H9 (cell line): ENCODE measurements around the gene PROC. TPM values are rescaled to one million over a fixed set of nuclear protein-coding genes. Genes with fewer than 3 reads are reported as not detected.

Experiments used
- DNase-seq: peaks from one replicate; pipeline ENCODE4 v3.0.0-alpha.2; 2017
- H2AFZ ChIP-seq: one replicate; pipeline ENCODE4 v1.6.1; 2013; ENCODE audit warnings: mild to moderate bottlenecking, low read length, control low read depth, moderate library complexity
- H2AK5ac ChIP-seq: 2 replicates; pipeline ENCODE4 v1.6.1; 2013; ENCODE audit warnings: low read length, control low read depth, mixed read lengths; ENCODE audit not compliant: insufficient read length
- H2BK120ac ChIP-seq: one replicate; pipeline ENCODE4 v1.6.1; 2013; ENCODE audit warnings: low read depth, mild to moderate bottlenecking, low read length, control low read depth, inconsistent platforms; ENCODE audit not compliant: poor library complexity, severe bottlenecking
- H2BK12ac ChIP-seq: 2 replicates; pipeline ENCODE4 v1.6.1; 2013; ENCODE audit warnings: low read length, control low read depth, mixed read lengths, low read depth; ENCODE audit not compliant: insufficient read length
- H2BK15ac ChIP-seq: 2 replicates; pipeline ENCODE4 v1.6.1; 2013; ENCODE audit warnings: low read depth, low read length, control low read depth
- H2BK20ac ChIP-seq: one replicate; pipeline ENCODE4 v1.6.1; 2013; ENCODE audit warnings: low read depth, mild to moderate bottlenecking, low read length, control low read depth, inconsistent platforms; ENCODE audit not compliant: poor library complexity, severe bottlenecking
- H2BK5ac ChIP-seq: 2 replicates; pipeline ENCODE4 v1.6.1; 2013; ENCODE audit warnings: low read length, control low read depth, mixed read lengths; ENCODE audit not compliant: insufficient read length
- H3K14ac ChIP-seq: 2 replicates; pipeline ENCODE4 v1.6.1; 2013; ENCODE audit warnings: low read length, control low read depth; ENCODE audit not compliant: insufficient read depth
- H3K18ac ChIP-seq: 2 replicates; pipeline ENCODE4 v1.6.1; 2013; ENCODE audit warnings: low read depth, mild to moderate bottlenecking, mixed read lengths, low read length, control low read depth; ENCODE audit not compliant: insufficient read length
- H3K23ac ChIP-seq: 2 replicates; pipeline ENCODE4 v1.6.1; 2013; ENCODE audit warnings: low read length, control low read depth, mixed read lengths, low read depth; ENCODE audit not compliant: insufficient read length
- H3K23me2 ChIP-seq: 2 replicates; pipeline ENCODE4 v1.6.1; 2013; ENCODE audit warnings: low read depth, mild to moderate bottlenecking, mixed read lengths, low read length, control low read depth; ENCODE audit not compliant: insufficient read length, poor library complexity, severe bottlenecking
- H3K27ac ChIP-seq: 2 replicates; pipeline ENCODE4 v1.5.1; 2013; ENCODE audit warnings: low read length, control low read depth, mixed read lengths, low read depth; ENCODE audit not compliant: insufficient read length
- H3K27me3 ChIP-seq: 2 replicates; pipeline ENCODE4 v1.6.1; 2013; ENCODE audit warnings: low read length, control low read depth, inconsistent platforms; ENCODE audit not compliant: insufficient read depth
- H3K4ac ChIP-seq: 2 replicates; pipeline ENCODE4 v1.6.1; 2013; ENCODE audit warnings: low read depth, mild to moderate bottlenecking, control low read depth, inconsistent platforms, low read length, moderate library complexity
- H3K4me1 ChIP-seq: 2 replicates; pipeline ENCODE4 v1.6.1; 2013; ENCODE audit warnings: low read length, control low read depth, inconsistent platforms; ENCODE audit not compliant: insufficient read depth
- H3K4me2 ChIP-seq: 2 replicates; pipeline ENCODE4 v1.6.1; 2013; ENCODE audit warnings: low read length, control low read depth, mixed read lengths; ENCODE audit not compliant: insufficient read length, insufficient read depth
- H3K56ac ChIP-seq: 2 replicates; pipeline ENCODE4 v1.6.1; 2013; ENCODE audit warnings: low read depth, mild to moderate bottlenecking, mixed read lengths, low read length, control low read depth; ENCODE audit not compliant: insufficient read length
- H3K79me1 ChIP-seq: 2 replicates; pipeline ENCODE4 v1.6.1; 2013; ENCODE audit warnings: low read depth, mild to moderate bottlenecking, moderate library complexity, low read length, control low read depth, inconsistent platforms; ENCODE audit not compliant: insufficient read depth, poor library complexity, severe bottlenecking
- H3K79me2 ChIP-seq: 2 replicates; pipeline ENCODE4 v1.6.1; 2013; ENCODE audit warnings: low read length, control low read depth, inconsistent platforms; ENCODE audit not compliant: insufficient read depth
- H3K9ac ChIP-seq: 2 replicates; pipeline ENCODE4 v1.6.1; 2013; ENCODE audit warnings: low read length, control low read depth, mixed read lengths; ENCODE audit not compliant: insufficient read length; ENCODE audit errors: extremely low read depth
- H3K9me3 ChIP-seq: one replicate; pipeline ENCODE4 v1.6.1; 2013; ENCODE audit warnings: low read depth, low read length, inconsistent platforms; ENCODE audit not compliant: control insufficient read depth
- H3T11ph ChIP-seq: one replicate; pipeline ENCODE4 v1.6.1; 2013; ENCODE audit warnings: mild to moderate bottlenecking, low read length, control low read depth, inconsistent platforms
- H4K20me1 ChIP-seq: one replicate; pipeline ENCODE4 v1.6.1; 2013; ENCODE audit not compliant: control insufficient read depth, insufficient read length, insufficient read depth
- H4K5ac ChIP-seq: 2 replicates; pipeline ENCODE4 v1.6.1; 2013; ENCODE audit warnings: low read depth, mild to moderate bottlenecking, mixed read lengths, low read length, control low read depth; ENCODE audit not compliant: insufficient read length
- H4K8ac ChIP-seq: replicated peaks from 2 replicates; pipeline ENCODE4 v1.6.1; 2013; ENCODE audit warnings: low read length, control low read depth, mixed read lengths, low read depth; ENCODE audit not compliant: insufficient read length
- H4K91ac ChIP-seq: 2 replicates; pipeline ENCODE4 v1.6.1; 2013; ENCODE audit warnings: low read depth, mild to moderate bottlenecking, moderate library complexity, mixed read lengths, low read length, control low read depth; ENCODE audit not compliant: insufficient read length
- H3K27ac Mint-ChIP-seq, 3 experiments: 2 replicates in 2 of 3; 3 replicates in 1 of 3; pipeline ENCODE4 v1.8.0; 2020 to 2021; ENCODE audit warnings: mixed read lengths in 3 of 3, mild to moderate bottlenecking in 1 of 3, moderate library complexity in 1 of 3
- H3K27me3 Mint-ChIP-seq: 2 replicates; pipeline ENCODE4 v1.8.0; 2021; ENCODE audit warnings: low read depth, mild to moderate bottlenecking, moderate library complexity, mixed read lengths
- H3K36me3 Mint-ChIP-seq, 3 experiments: 2 replicates in 2 of 3; 3 replicates in 1 of 3; pipeline ENCODE4 v1.8.0; 2020 to 2021; ENCODE audit warnings: low read depth in 3 of 3, mixed read lengths in 3 of 3; ENCODE audit not compliant: insufficient read depth in 1 of 3
- H3K4me1 Mint-ChIP-seq, 2 experiments: 2 replicates each; pipeline ENCODE4 v1.8.0; 2020; ENCODE audit warnings: mixed read lengths in 2 of 2
- H3K4me3 Mint-ChIP-seq, 2 experiments: 2 replicates in 1 of 2; 3 replicates in 1 of 2; pipeline ENCODE4 v1.8.0; 2020 to 2021; ENCODE audit warnings: mild to moderate bottlenecking in 2 of 2, mixed read lengths in 2 of 2, moderate library complexity in 1 of 2
- H3K9me3 Mint-ChIP-seq, 2 experiments: 2 replicates in 1 of 2; 3 replicates in 1 of 2; pipeline ENCODE4 v1.8.0; 2020; ENCODE audit warnings: mild to moderate bottlenecking in 2 of 2, mixed read lengths in 2 of 2, moderate library complexity in 1 of 2
- CTCF ChIP-seq: fragments of 200-600 bp; sonication (generic); conservative IDR thresholded peaks from 3 replicates; pipeline ENCODE4 v1.8.0; 2021; ENCODE audit warnings: antibody characterized with exemption, mild to moderate bottlenecking
- WGBS: extraction: QIAGEN DNeasy Blood & Tissue Kit; methylation state at CpG from one replicate; pipeline ENCODE4 v1.1.7; 2013; ENCODE audit warnings: missing lambda C conversion rate, low lambda C conversion rate, mixed read lengths; ENCODE audit not compliant: insufficient read length; ENCODE audit errors: extremely low coverage; 5-methylcytosine and 5-hydroxymethylcytosine counted together
- total RNA-seq: library from RNA; stranded (reverse); gene quantifications from 2 replicates; pipeline ENCODE4 v1.2.1, GENCODE V29; 2021

Gene PROC
- total RNA-seq, 1 experiment from 2014 or later = 0.61 TPM

- Histone ChIP-seq H3K14ac (no peak overlapping the region), H4K5ac (no peak overlapping the region), H4K91ac (no peak overlapping the region), H2AFZ (no peak overlapping the region), H3K4me2 (no peak overlapping the region), H2AK5ac (no peak overlapping the region), H3K27ac (no peak overlapping the region), H3T11ph (no peak overlapping the region), H2BK12ac (no peak overlapping the region), H3K23me2 (no peaks in the 10 kb centered on the region), H3K27me3 (no peaks in the 10 kb centered on the region), H3K23ac (no peak overlapping the region), H3K18ac (no peak overlapping the region), H4K8ac (no peak overlapping the region), H3K56ac (no peak overlapping the region), H2BK120ac (no peak overlapping the region), H3K9me3 (no peaks in the 10 kb centered on the region), H2BK20ac (no peak overlapping the region), H3K9ac (no peak overlapping the region), H4K20me1 (no peaks in the 10 kb centered on the region), H2BK5ac (no peak overlapping the region), H3K79me1 (no peaks in the 10 kb centered on the region), H3K79me2 (no peaks in the 10 kb centered on the region), H2BK15ac (no peak overlapping the region), H3K4me1 (no peaks in the 10 kb centered on the region), H3K4ac (no peak overlapping the region)
- Mint-ChIP-seq H3K4me1 (peaks cover 4 to 5% of the 10 kb centered on the region in 2 experiments; a peak in 3 of 4 replicates), H3K36me3 (peaks cover 2 to 6% (median 4%) of the 10 kb centered on the region in 3 experiments; a peak in 4 of 7 replicates), H3K27me3 (no peaks in the 10 kb centered on the region; the same call in 1 of the 2 replicates), H3K4me3 (no peak overlapping the region), H3K27ac (no peak overlapping the region), H3K9me3 (no peaks in the 10 kb centered on the region)
- TF ChIP-seq CTCF = no peak
- no CpG with 5 or more reads among the region's 2 CpGs for WGBS
- no peak for DNase-seq
These were observed 51.7 kb downstream of the PROC start for GRCh38 chr2:127469974-127470373.
